Muscle layer of duodenum (tissue), 2 donors: Measurements from ENCODE around the gene DCP1A.
"Not testable (repeated sequence)": the region's sequence is repeated elsewhere in the genome, so short reads cannot be mapped to it uniquely, and the experiment has no call there.

Experiments used
- H3K27ac ChIP-seq: one replicate; pipeline ENCODE4 v1.7.0; 2013; ENCODE audit warnings: mild to moderate bottlenecking, low read length
- H3K27me3 ChIP-seq: one replicate; pipeline ENCODE4 v1.7.0; 2013; ENCODE audit warnings: low read depth, mild to moderate bottlenecking, control low read depth, low read length
- H3K36me3 ChIP-seq, 2 donors: one replicate each; pipeline ENCODE4 v1.7.0; 2013; ENCODE audit warnings: low read length in 2 of 2, control low read depth in 1 of 2, mild to moderate bottlenecking in 1 of 2; ENCODE audit not compliant: insufficient read depth in 2 of 2, control insufficient read depth in 1 of 2
- H3K4me1 ChIP-seq, 2 donors: one replicate each; pipeline ENCODE4 v1.7.0; 2013; ENCODE audit warnings: low read length in 2 of 2, mild to moderate bottlenecking in 2 of 2, control low read depth in 1 of 2, moderate library complexity in 1 of 2; ENCODE audit not compliant: insufficient read depth in 2 of 2, control insufficient read depth in 1 of 2
- H3K4me3 ChIP-seq, 2 donors: one replicate each; pipeline ENCODE4 v1.7.0; 2013; ENCODE audit warnings: low read length in 2 of 2, low read depth in 1 of 2, mild to moderate bottlenecking in 1 of 2
- H3K9me3 ChIP-seq, 2 donors: one replicate each; pipeline ENCODE4 v1.7.0; 2013; ENCODE audit warnings: low read length in 2 of 2, control low read depth in 1 of 2, mild to moderate bottlenecking in 1 of 2; ENCODE audit not compliant: control insufficient read depth in 1 of 2
- donor health status: healthy.

The DCP1A gene

GRCh38 chr3:53347261-53348064 is at the start of gene DCP1A:
Gene DCP1A, minus strand, starts transcription at chr3:53347543. Its CDS starts 26 bp downstream, at chr3:53347517.
- H3K4me1 ChIP-seq = peaks cover 13 to 29% of the 10 kb centered on the region in 2 donors
- peaks cover 9 to 13% of the 10 kb centered on the region in 2 donors for H3K36me3 ChIP-seq
- H3K4me3 ChIP-seq = peak within 1 kb of the TSS; percentile 97 to 99
- H3K27ac ChIP-seq = peak within 1 kb of the TSS; percentile 96
- no peaks in the 10 kb centered on the region for H3K9me3 ChIP-seq
- no peaks in the 10 kb centered on the region for H3K27me3 ChIP-seq

- no peaks in the 10 kb centered on the region for H3K9me3 ChIP-seq
- H3K36me3 ChIP-seq = no peaks in the 10 kb centered on the region
- H3K4me3 ChIP-seq = no peak overlapping the region
- no peak overlapping the region for H3K27ac ChIP-seq
- peaks cover 0 to 5% of the 10 kb centered on the region in 2 donors for H3K4me1 ChIP-seq
- no peaks in the 10 kb centered on the region for H3K27me3 ChIP-seq
Observed at GRCh38 chr3:53384465-53385423, 37.4 kb upstream of the DCP1A start.

GRCh38 chr3:53382106-53382505 is 34.8 kb upstream of the DCP1A start:
- no peak overlapping the region for H3K4me3 ChIP-seq
- no peaks in the 10 kb centered on the region for H3K9me3 ChIP-seq
- no peaks in the 10 kb centered on the region for H3K27me3 ChIP-seq
- no peaks in the 10 kb centered on the region for H3K36me3 ChIP-seq
- H3K27ac ChIP-seq = no peak overlapping the region
- peaks cover 0 to 6% of the 10 kb centered on the region in 2 donors for H3K4me1 ChIP-seq

DNA sequence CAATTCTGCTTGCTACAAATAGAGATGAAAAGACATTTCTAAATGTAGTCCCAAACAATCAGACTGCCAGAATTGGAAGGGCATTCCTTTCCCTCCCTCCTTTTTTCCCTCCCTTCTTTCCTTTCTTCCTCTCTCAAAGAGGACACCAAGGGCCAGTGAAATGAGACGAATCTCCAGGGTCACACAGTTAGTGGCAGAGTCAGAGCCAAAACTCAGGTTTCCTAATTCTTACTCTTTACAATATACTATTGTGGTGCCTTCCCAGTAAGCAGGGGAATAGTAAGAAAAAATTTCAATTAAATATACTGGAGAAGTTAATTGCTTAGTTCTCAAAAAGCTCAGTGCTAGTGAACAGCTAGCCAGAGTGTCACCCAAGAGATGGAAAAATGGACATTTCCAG is 33.0 kb upstream of the DCP1A start:
- H3K36me3 ChIP-seq = no peaks in the 10 kb centered on the region
- H3K27me3 ChIP-seq = no peaks in the 10 kb centered on the region
- no peak overlapping the region for H3K4me3 ChIP-seq
- peaks cover 0 to 6% of the 10 kb centered on the region in 2 donors for H3K4me1 ChIP-seq
- no peak overlapping the region for H3K27ac ChIP-seq
- H3K9me3 ChIP-seq = no peaks in the 10 kb centered on the region

- no peaks in the 10 kb centered on the region for H3K27me3 ChIP-seq
- H3K9me3 ChIP-seq = no peaks in the 10 kb centered on the region
- no peak overlapping the region for H3K27ac ChIP-seq
- peaks cover 0 to 6% of the 10 kb centered on the region in 2 donors for H3K4me1 ChIP-seq
- H3K36me3 ChIP-seq = no peaks in the 10 kb centered on the region
- H3K4me3 ChIP-seq = no peak overlapping the region
Observed at GRCh38 chr3:53379898-53380297, 32.6 kb upstream of the DCP1A start.

GRCh38 chr3:53377794-53378193 is 30.5 kb upstream of the DCP1A start:
- Histone ChIP-seq H3K27me3 (no peaks in the 10 kb centered on the region), H3K4me3 (no peak overlapping the region), H3K27ac (no peak overlapping the region), H3K36me3 (no peaks in the 10 kb centered on the region), H3K4me1 (peaks cover 0 to 6% of the 10 kb centered on the region in 2 donors), H3K9me3 (no peaks in the 10 kb centered on the region)

- H3K9me3 ChIP-seq = no peaks in the 10 kb centered on the region
Observed at GRCh38 chr3:53376679-53377078, 29.3 kb upstream of the DCP1A start.

GRCh38 chr3:53375019-53375418 is 27.7 kb upstream of the DCP1A start:
- H3K27ac ChIP-seq = no peak overlapping the region
- no peaks in the 10 kb centered on the region for H3K27me3 ChIP-seq
- H3K4me3 ChIP-seq = no peak overlapping the region
- no peaks in the 10 kb centered on the region for H3K36me3 ChIP-seq
- peaks cover 0 to 4% of the 10 kb centered on the region in 2 donors for H3K4me1 ChIP-seq
- no peaks in the 10 kb centered on the region for H3K9me3 ChIP-seq

More at GRCh38 chr3:53376679-53377078, 29.3 kb upstream of the DCP1A start:
- H3K27ac ChIP-seq = no peak overlapping the region
- H3K4me3 ChIP-seq = no peak overlapping the region
- H3K36me3 ChIP-seq = no peaks in the 10 kb centered on the region
- peaks cover 0 to 6% of the 10 kb centered on the region in 2 donors for H3K4me1 ChIP-seq
- no peaks in the 10 kb centered on the region for H3K27me3 ChIP-seq

DNA sequence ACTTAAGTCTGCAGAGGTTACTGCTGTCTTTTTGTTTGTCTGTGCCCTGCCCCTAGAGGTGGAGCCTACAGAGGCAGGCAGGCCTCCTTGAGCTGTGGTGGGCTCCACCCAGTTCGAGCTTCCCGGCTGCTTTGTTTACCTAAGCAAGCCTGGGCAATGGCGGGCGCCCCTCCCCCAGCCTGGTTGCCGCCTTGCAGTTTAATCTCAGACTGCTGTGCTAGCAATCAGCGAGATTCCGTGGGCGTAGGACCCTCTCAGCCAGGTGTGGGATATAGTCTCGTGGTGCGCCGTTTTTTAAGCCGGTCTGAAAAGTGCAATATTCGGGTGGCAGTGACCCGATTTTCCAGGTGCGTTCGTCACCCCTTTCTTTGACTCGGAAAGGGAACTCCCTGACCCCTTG is 23.4 kb upstream of the DCP1A start:
- H3K4me1 ChIP-seq, H3K27ac ChIP-seq, H3K4me3 ChIP-seq: not testable (repeated sequence)

GRCh38 chr3:53361852-53362251 is 14.5 kb upstream of the DCP1A start:
- Histone ChIP-seq H3K36me3 (no peaks in the 10 kb centered on the region), H3K4me3 (no peak overlapping the region)

More for the DNA sequence above, 23.4 kb upstream of the DCP1A start:
- H3K9me3 ChIP-seq, H3K27me3 ChIP-seq, H3K36me3 ChIP-seq: not testable (repeated sequence)

GRCh38 chr3:53357458-53357857 is 10.1 kb upstream of the DCP1A start:
- no peaks in the 10 kb centered on the region for H3K27me3 ChIP-seq
- no peaks in the 10 kb centered on the region for H3K36me3 ChIP-seq
- no peak overlapping the region for H3K27ac ChIP-seq
- H3K4me1 ChIP-seq = no peaks in the 10 kb centered on the region
- no peaks in the 10 kb centered on the region for H3K9me3 ChIP-seq
- no peak overlapping the region for H3K4me3 ChIP-seq

More at GRCh38 chr3:53361852-53362251, 14.5 kb upstream of the DCP1A start:
- Histone ChIP-seq H3K27me3 (no peaks in the 10 kb centered on the region), H3K4me1 (no peaks in the 10 kb centered on the region), H3K9me3 (no peaks in the 10 kb centered on the region), H3K27ac (no peak overlapping the region)
